ENCODE results near the gene SOX6. TPM values are rescaled to one million over a fixed set of nuclear protein-coding genes. Genes with fewer than 3 reads are reported as not detected.

Gene SOX6
- total and polyA plus RNA-seq, 9 donors, result 10.9 to 26.5 (median 17.9) TPM

GRCh38 chr11:16350125-16350524, 6.2 kb downstream of the SOX6 start:
- Histone ChIP-seq H3K4me3 (ENCODE audit: low read length) (no peak overlapping the region), H3K36me3 (ENCODE audit: control insufficient read depth, insufficient read depth, low read length) (no peaks in the 10 kb centered on the region), H3K9me3 (replicated peaks; ENCODE audit: control insufficient read depth, low read depth, low read length) (no peaks in the 10 kb centered on the region), H3K27me3 (ENCODE audit: control insufficient read depth, insufficient read depth, low read length) (no peaks in the 10 kb centered on the region), H3K27ac (ENCODE audit: low read length) (no peak overlapping the region), H3K4me1 (ENCODE audit: control insufficient read depth, insufficient read depth, low read length) (no peaks in the 10 kb centered on the region)
- WGBS (ENCODE audit: insufficient coverage), result no CpG with 5 or more reads among the region's 5 CpGs
- no peak for DNase-seq

- Histone ChIP-seq H3K4me1 (ENCODE audit: control insufficient read depth, insufficient read depth, low read length) (no peaks in the 10 kb centered on the region), H3K27me3 (ENCODE audit: control insufficient read depth, insufficient read depth, low read length) (no peaks in the 10 kb centered on the region), H3K9me3 (replicated peaks; ENCODE audit: control insufficient read depth, low read depth, low read length) (no peaks in the 10 kb centered on the region), H3K36me3 (ENCODE audit: control insufficient read depth, insufficient read depth, low read length) (no peaks in the 10 kb centered on the region), H3K4me3 (ENCODE audit: low read length) (no peak overlapping the region), H3K27ac (ENCODE audit: low read length) (peak overlapping the region; percentile 9)
- peak; percentile 66 for DNase-seq
These were observed 8.2 kb downstream of the SOX6 start for GRCh38 chr11:16347928-16348685.

- no peak overlapping the region for H3K4me3 ChIP-seq (ENCODE audit: low read length)
- no peaks in the 10 kb centered on the region for H3K27me3 ChIP-seq (ENCODE audit: control insufficient read depth, insufficient read depth, low read length)
- H3K27ac ChIP-seq (ENCODE audit: low read length), result peak overlapping the region; percentile 48
- H3K36me3 ChIP-seq (ENCODE audit: control insufficient read depth, insufficient read depth, low read length), result no peaks in the 10 kb centered on the region
- no peaks in the 10 kb centered on the region for H3K4me1 ChIP-seq (ENCODE audit: control insufficient read depth, insufficient read depth, low read length)
- no CpG with 5 or more reads among the region's 1 CpG for WGBS (ENCODE audit: insufficient coverage)
- DNase-seq, result peak; percentile 43
- no peaks in the 10 kb centered on the region for H3K9me3 ChIP-seq (replicated peaks; ENCODE audit: control insufficient read depth, low read depth, low read length)
These were observed 9.4 kb downstream of the SOX6 start for GRCh38 chr11:16346975-16347374.

- no peaks in the 10 kb centered on the region for H3K9me3 ChIP-seq (replicated peaks; ENCODE audit: control insufficient read depth, low read depth, low read length)
- no peaks in the 10 kb centered on the region for H3K4me1 ChIP-seq (ENCODE audit: control insufficient read depth, insufficient read depth, low read length)
- no peak for DNase-seq
- H3K36me3 ChIP-seq (ENCODE audit: control insufficient read depth, insufficient read depth, low read length), result no peaks in the 10 kb centered on the region
- H3K27me3 ChIP-seq (ENCODE audit: control insufficient read depth, insufficient read depth, low read length), result no peaks in the 10 kb centered on the region
- no CpG with 5 or more reads among the region's 3 CpGs for WGBS (ENCODE audit: insufficient coverage)
- no peak overlapping the region for H3K4me3 ChIP-seq (ENCODE audit: low read length)
- H3K27ac ChIP-seq (ENCODE audit: low read length), result no peak overlapping the region
These were observed 14.5 kb downstream of the SOX6 start for GRCh38 chr11:16341853-16342252.

- peak; percentile 93 for DNase-seq
- no CpG with 5 or more reads among the region's 1 CpG for WGBS (ENCODE audit: insufficient coverage)
- no peak overlapping the region for H3K4me3 ChIP-seq (ENCODE audit: low read length)
- H3K27me3 ChIP-seq (ENCODE audit: control insufficient read depth, insufficient read depth, low read length), result no peaks in the 10 kb centered on the region
- peak overlapping the region; percentile 37 for H3K27ac ChIP-seq (ENCODE audit: low read length)
- no peaks in the 10 kb centered on the region for H3K36me3 ChIP-seq (ENCODE audit: control insufficient read depth, insufficient read depth, low read length)
- no peaks in the 10 kb centered on the region for H3K4me1 ChIP-seq (ENCODE audit: control insufficient read depth, insufficient read depth, low read length)
- H3K9me3 ChIP-seq (replicated peaks; ENCODE audit: control insufficient read depth, low read depth, low read length), result no peaks in the 10 kb centered on the region
These were observed 18.0 kb downstream of the SOX6 start for GRCh38 chr11:16338393-16338792.

GRCh38 chr11:16337421-16338213, 18.7 kb downstream of the SOX6 start:
- DNase-seq, result peak; percentile 20
- H3K9me3 ChIP-seq (replicated peaks; ENCODE audit: control insufficient read depth, low read depth, low read length), result no peaks in the 10 kb centered on the region
- peak overlapping the region; percentile 26 for H3K27ac ChIP-seq (ENCODE audit: low read length)
- H3K36me3 ChIP-seq (ENCODE audit: control insufficient read depth, insufficient read depth, low read length), result no peaks in the 10 kb centered on the region
- no peaks in the 10 kb centered on the region for H3K4me1 ChIP-seq (ENCODE audit: control insufficient read depth, insufficient read depth, low read length)
- no peaks in the 10 kb centered on the region for H3K27me3 ChIP-seq (ENCODE audit: control insufficient read depth, insufficient read depth, low read length)
- H3K4me3 ChIP-seq (ENCODE audit: low read length), result no peak overlapping the region
- no CpG with 5 or more reads among the region's 1 CpG for WGBS (ENCODE audit: insufficient coverage)

GRCh38 chr11:16336721-16337120, 19.6 kb downstream of the SOX6 start:
- no peak overlapping the region for H3K27ac ChIP-seq (ENCODE audit: low read length)
- H3K36me3 ChIP-seq (ENCODE audit: control insufficient read depth, insufficient read depth, low read length), result no peaks in the 10 kb centered on the region
- no peak overlapping the region for H3K4me3 ChIP-seq (ENCODE audit: low read length)
- DNase-seq, result no peak
- H3K9me3 ChIP-seq (replicated peaks; ENCODE audit: control insufficient read depth, low read depth, low read length), result no peaks in the 10 kb centered on the region
- no peaks in the 10 kb centered on the region for H3K27me3 ChIP-seq (ENCODE audit: control insufficient read depth, insufficient read depth, low read length)
- no peaks in the 10 kb centered on the region for H3K4me1 ChIP-seq (ENCODE audit: control insufficient read depth, insufficient read depth, low read length)

GRCh38 chr11:16336204-16336603, 20.1 kb downstream of the SOX6 start:
- Histone ChIP-seq H3K27me3 (ENCODE audit: control insufficient read depth, insufficient read depth, low read length) (no peaks in the 10 kb centered on the region), H3K9me3 (replicated peaks; ENCODE audit: control insufficient read depth, low read depth, low read length) (no peaks in the 10 kb centered on the region), H3K36me3 (ENCODE audit: control insufficient read depth, insufficient read depth, low read length) (no peaks in the 10 kb centered on the region), H3K4me3 (ENCODE audit: low read length) (no peak overlapping the region), H3K4me1 (ENCODE audit: control insufficient read depth, insufficient read depth, low read length) (no peaks in the 10 kb centered on the region), H3K27ac (ENCODE audit: low read length) (no peak overlapping the region)
- DNase-seq, result no peak
- WGBS (ENCODE audit: insufficient coverage), result 83% methylated on average over 6 of the region's 6 CpGs

GRCh38 chr11:16335236-16335962, 20.9 kb downstream of the SOX6 start:
- Histone ChIP-seq H3K9me3 (replicated peaks; ENCODE audit: control insufficient read depth, low read depth, low read length) (no peaks in the 10 kb centered on the region), H3K27ac (ENCODE audit: low read length) (no peak overlapping the region), H3K4me1 (ENCODE audit: control insufficient read depth, insufficient read depth, low read length) (no peaks in the 10 kb centered on the region), H3K36me3 (ENCODE audit: control insufficient read depth, insufficient read depth, low read length) (no peaks in the 10 kb centered on the region), H3K27me3 (ENCODE audit: control insufficient read depth, insufficient read depth, low read length) (no peaks in the 10 kb centered on the region), H3K4me3 (ENCODE audit: low read length) (no peak overlapping the region)
- no peak for DNase-seq
- no CpG with 5 or more reads among the region's 1 CpG for WGBS (ENCODE audit: insufficient coverage)

GRCh38 chr11:16326679-16327297, 29.6 kb downstream of the SOX6 start:
- no peak overlapping the region for H3K4me3 ChIP-seq (ENCODE audit: low read length)
- WGBS (ENCODE audit: insufficient coverage), result no CpG with 5 or more reads among the region's 4 CpGs
- H3K27ac ChIP-seq (ENCODE audit: low read length), result no peak overlapping the region
- no peaks in the 10 kb centered on the region for H3K36me3 ChIP-seq (ENCODE audit: control insufficient read depth, insufficient read depth, low read length)
- no peaks in the 10 kb centered on the region for H3K9me3 ChIP-seq (replicated peaks; ENCODE audit: control insufficient read depth, low read depth, low read length)
- no peaks in the 10 kb centered on the region for H3K4me1 ChIP-seq (ENCODE audit: control insufficient read depth, insufficient read depth, low read length)
- no peak for DNase-seq
- H3K27me3 ChIP-seq (ENCODE audit: control insufficient read depth, insufficient read depth, low read length), result no peaks in the 10 kb centered on the region

Data from muscle of leg (tissue), 11 donors.